Chondrocyte (in vitro differentiated cells): ENCODE data around the gene CUL9. TPM values are rescaled to one million over a fixed set of nuclear protein-coding genes. Genes with fewer than 3 reads are reported as not detected.

Experiments used
- DNase-seq: peaks from one replicate; pipeline ENCODE4 v3.0.0; 2021; ENCODE audit warnings: mixed read lengths, low spot score
- H3K27ac Mint-ChIP-seq: one replicate; pipeline ENCODE4 v1.8.0; 2021; ENCODE audit warnings: mild to moderate bottlenecking, moderate library complexity, mixed read lengths; ENCODE audit not compliant: unreplicated experiment
- H3K27me3 Mint-ChIP-seq: 2 replicates; pipeline ENCODE4 v1.8.0; 2021; ENCODE audit warnings: low read depth, mixed read lengths
- H3K36me3 Mint-ChIP-seq: 2 replicates; pipeline ENCODE4 v1.8.0; 2021; ENCODE audit warnings: low read depth, mixed read lengths
- H3K4me1 Mint-ChIP-seq: 2 replicates; pipeline ENCODE4 v1.8.0; 2021; ENCODE audit warnings: low read depth, mild to moderate bottlenecking, mixed read lengths
- H3K4me3 Mint-ChIP-seq: one replicate; pipeline ENCODE4 v1.8.0; 2021; ENCODE audit warnings: mild to moderate bottlenecking, moderate library complexity, mixed read lengths; ENCODE audit not compliant: unreplicated experiment
- H3K9me3 Mint-ChIP-seq: 2 replicates; pipeline ENCODE4 v1.8.0; 2021; ENCODE audit warnings: low read depth, mixed read lengths
- total RNA-seq: library from RNA; stranded (reverse); gene quantifications from 3 replicates; pipeline ENCODE4 v1.2.1, GENCODE V29; 2021
- TF ChIP-seq, protein P1 (sequence below): fragments of 200-600 bp; sonication (generic); IDR thresholded peaks from 2 replicates; pipeline ENCODE4 v1.5.0; 2021; ENCODE audit warnings: antibody characterized with exemption, mild to moderate bottlenecking, moderate library complexity

Gene CUL9
- total RNA-seq, 1 donor from 2014 or later = 19.8 TPM

DNA sequence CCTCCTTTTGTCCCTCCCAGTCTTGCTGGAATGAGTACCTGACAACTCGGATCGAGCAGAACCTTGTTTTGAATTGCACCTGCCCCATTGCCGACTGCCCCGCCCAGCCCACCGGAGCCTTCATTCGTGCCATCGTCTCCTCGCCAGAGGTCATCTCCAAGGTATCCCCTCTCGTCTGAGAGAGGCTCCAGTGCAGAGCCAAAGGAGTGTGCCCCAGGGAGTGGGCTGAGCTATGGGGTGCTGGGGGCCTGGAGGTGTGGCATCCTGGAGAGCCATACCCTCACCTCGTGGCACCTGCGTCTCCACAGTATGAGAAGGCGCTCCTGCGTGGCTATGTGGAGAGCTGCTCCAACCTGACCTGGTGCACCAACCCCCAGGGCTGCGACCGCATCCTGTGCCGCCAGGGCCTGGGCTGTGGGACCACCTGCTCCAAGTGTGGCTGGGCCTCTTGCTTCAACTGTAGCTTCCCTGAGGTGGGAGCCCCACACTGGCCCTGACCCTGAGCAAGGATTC, 38.5 kb downstream of the CUL9 start:
- H3K36me3 Mint-ChIP-seq = peaks cover 16% of the 10 kb centered on the region
- no peak overlapping the region for H3K4me3 Mint-ChIP-seq
- TF ChIP-seq, protein P1, sequence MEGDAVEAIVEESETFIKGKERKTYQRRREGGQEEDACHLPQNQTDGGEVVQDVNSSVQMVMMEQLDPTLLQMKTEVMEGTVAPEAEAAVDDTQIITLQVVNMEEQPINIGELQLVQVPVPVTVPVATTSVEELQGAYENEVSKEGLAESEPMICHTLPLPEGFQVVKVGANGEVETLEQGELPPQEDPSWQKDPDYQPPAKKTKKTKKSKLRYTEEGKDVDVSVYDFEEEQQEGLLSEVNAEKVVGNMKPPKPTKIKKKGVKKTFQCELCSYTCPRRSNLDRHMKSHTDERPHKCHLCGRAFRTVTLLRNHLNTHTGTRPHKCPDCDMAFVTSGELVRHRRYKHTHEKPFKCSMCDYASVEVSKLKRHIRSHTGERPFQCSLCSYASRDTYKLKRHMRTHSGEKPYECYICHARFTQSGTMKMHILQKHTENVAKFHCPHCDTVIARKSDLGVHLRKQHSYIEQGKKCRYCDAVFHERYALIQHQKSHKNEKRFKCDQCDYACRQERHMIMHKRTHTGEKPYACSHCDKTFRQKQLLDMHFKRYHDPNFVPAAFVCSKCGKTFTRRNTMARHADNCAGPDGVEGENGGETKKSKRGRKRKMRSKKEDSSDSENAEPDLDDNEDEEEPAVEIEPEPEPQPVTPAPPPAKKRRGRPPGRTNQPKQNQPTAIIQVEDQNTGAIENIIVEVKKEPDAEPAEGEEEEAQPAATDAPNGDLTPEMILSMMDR = no peak
- H3K4me1 Mint-ChIP-seq = peaks cover 8% of the 10 kb centered on the region
- H3K27me3 Mint-ChIP-seq = no peaks in the 10 kb centered on the region
- DNase-seq = peak; percentile 76
- no peaks in the 10 kb centered on the region for H3K9me3 Mint-ChIP-seq
- no peak overlapping the region for H3K27ac Mint-ChIP-seq

DNA sequence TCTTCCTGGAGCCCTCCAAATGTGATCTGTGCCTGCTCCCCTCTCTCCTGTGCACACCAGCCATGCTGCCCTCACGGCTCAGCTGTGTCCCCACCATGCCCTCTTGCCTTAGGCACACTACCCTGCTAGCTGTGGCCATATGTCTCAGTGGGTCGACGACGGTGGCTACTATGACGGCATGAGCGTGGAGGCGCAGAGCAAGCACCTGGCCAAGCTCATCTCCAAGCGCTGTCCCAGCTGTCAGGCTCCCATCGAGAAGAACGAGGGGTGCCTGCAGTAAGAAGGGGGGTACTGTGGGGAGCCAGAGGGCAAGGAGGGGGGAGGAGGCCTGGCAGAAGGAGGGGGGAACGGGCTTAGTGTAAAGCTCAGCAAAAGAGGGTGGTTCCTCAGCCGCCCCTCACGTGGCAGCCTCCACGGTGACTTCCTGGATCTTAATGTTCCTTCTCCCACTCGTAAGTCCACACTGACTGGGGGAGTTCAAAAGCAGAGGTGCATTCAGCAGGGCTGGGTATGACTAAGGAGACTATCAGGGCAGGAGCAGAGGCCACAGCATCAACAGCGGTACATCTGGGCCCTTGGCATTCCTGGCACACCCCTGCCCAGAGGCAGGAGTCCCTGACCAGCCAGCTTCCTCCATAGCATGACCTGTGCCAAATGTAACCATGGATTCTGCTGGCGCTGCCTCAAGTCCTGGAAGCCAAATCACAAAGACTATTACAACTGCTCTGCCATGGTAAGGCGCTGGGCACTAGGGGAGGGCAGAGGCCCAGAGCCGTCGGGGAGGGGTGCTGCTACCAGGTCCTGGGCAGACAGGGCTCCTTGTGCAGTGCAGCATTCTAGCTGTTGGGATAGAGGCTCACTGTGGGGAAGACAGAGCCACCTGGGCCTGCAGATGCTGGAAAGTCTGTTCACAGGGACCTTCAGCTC, 39.3 kb downstream of the CUL9 start:
- DNase-seq = peak; percentile 39
- H3K27me3 Mint-ChIP-seq = no peaks in the 10 kb centered on the region
- no peak overlapping the region for H3K4me3 Mint-ChIP-seq
- no peak overlapping the region for H3K27ac Mint-ChIP-seq
- TF ChIP-seq, protein P1 = no peak
- H3K4me1 Mint-ChIP-seq = peaks cover 8% of the 10 kb centered on the region
- H3K36me3 Mint-ChIP-seq = peaks cover 16% of the 10 kb centered on the region
- H3K9me3 Mint-ChIP-seq = no peaks in the 10 kb centered on the region

- Mint-ChIP-seq H3K27ac (no peak overlapping the region), H3K4me3 (no peak overlapping the region)
These were observed 40.5 kb downstream of the CUL9 start for GRCh38 chr6:43222418-43223059.

DNA sequence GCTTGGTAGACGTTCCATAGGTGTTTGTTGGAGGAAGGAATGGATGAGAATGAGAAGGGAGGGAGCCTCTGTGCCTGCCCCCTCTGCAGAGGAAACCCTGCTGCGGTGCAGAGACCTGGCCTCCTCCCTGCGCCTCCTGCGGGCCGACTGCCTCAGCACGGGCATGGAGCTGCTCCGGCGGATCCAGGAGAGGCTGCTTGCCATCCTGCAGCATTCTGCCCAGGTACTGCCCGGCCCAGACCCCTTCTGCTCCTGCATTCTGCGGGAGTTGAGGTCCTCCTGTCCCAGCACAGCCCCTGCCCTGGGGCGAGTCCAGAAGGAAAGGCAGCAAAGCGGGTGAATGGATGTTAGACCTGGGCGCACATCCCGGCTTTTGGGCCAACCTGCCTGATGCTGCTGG, 41.2 kb downstream of the CUL9 start:
- no peaks in the 10 kb centered on the region for H3K9me3 Mint-ChIP-seq
- TF ChIP-seq, protein P1 = no peak
- peaks cover 9% of the 10 kb centered on the region for H3K4me1 Mint-ChIP-seq
- H3K27ac Mint-ChIP-seq = no peak overlapping the region
- no peak overlapping the region for H3K4me3 Mint-ChIP-seq
- H3K27me3 Mint-ChIP-seq = no peaks in the 10 kb centered on the region
- DNase-seq = peak; percentile 91
- peaks cover 10% of the 10 kb centered on the region for H3K36me3 Mint-ChIP-seq

More at GRCh38 chr6:43222418-43223059, 40.5 kb downstream of the CUL9 start:
- H3K27me3 Mint-ChIP-seq = no peaks in the 10 kb centered on the region
- peaks cover 12% of the 10 kb centered on the region for H3K36me3 Mint-ChIP-seq
- peak; percentile 54 for DNase-seq
- TF ChIP-seq, protein P1 = no peak
- peaks cover 8% of the 10 kb centered on the region for H3K4me1 Mint-ChIP-seq
- no peaks in the 10 kb centered on the region for H3K9me3 Mint-ChIP-seq

GRCh38 chr6:43226192-43226851, 44.3 kb downstream of the CUL9 start:
- H3K36me3 Mint-ChIP-seq = peaks cover 6% of the 10 kb centered on the region
- TF ChIP-seq, protein P1 = no peak
- no peaks in the 10 kb centered on the region for H3K9me3 Mint-ChIP-seq
- H3K27me3 Mint-ChIP-seq = peaks cover 3% of the 10 kb centered on the region
- H3K4me3 Mint-ChIP-seq = no peak overlapping the region
- peaks cover 20% of the 10 kb centered on the region for H3K4me1 Mint-ChIP-seq
- peak overlapping the region; percentile 45 for H3K27ac Mint-ChIP-seq
- peak; percentile 60 for DNase-seq
